ENCODE data around the gene MAP3K5. TPM values are rescaled to one million over a fixed set of nuclear protein-coding genes. Genes with fewer than 3 reads are reported as not detected.

MAP3K5 gene
- total and polyA plus RNA-seq, 9 of the 15 experiments (the other 6 are each of a cell fraction or from before 2014, with no cell fraction given), result 2.2 to 13.0 (median 9.9) TPM

DNA sequence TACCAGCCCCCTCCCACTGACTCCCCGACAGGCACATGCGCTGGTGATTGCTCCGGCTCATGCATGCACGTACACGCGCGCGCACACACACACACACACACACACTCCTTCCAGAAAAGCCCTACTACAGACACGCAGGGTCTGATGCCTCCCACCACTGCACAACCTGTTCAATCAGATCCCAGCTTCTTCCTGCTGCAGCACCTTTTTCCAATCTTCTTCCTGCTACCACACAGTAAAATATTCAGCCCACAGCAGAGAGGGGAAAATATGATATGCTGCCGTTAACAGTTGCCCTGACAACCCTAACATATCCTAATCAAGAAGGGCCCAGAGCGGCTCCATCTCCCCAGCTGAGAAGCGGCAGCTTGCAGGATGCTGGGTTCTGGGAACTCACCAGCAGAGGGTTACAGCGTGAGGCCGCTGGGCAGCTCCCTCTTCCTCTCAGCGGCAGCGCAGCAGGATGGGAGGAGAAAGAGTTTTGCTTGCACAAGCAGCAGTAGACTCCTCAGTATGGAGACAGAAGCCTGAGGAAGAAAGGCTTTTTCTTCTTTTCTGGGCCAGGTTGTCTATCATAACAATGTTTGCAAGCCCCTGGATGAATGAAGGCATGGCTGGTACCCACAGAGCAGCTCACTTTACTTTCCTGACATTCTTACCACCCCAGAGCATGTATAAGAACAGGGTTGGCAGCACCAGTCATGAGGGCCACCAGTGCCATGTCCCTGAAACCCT lies 265.9 kb downstream of the MAP3K5 start (continued):
- TF ChIP-seq, protein P1, sequence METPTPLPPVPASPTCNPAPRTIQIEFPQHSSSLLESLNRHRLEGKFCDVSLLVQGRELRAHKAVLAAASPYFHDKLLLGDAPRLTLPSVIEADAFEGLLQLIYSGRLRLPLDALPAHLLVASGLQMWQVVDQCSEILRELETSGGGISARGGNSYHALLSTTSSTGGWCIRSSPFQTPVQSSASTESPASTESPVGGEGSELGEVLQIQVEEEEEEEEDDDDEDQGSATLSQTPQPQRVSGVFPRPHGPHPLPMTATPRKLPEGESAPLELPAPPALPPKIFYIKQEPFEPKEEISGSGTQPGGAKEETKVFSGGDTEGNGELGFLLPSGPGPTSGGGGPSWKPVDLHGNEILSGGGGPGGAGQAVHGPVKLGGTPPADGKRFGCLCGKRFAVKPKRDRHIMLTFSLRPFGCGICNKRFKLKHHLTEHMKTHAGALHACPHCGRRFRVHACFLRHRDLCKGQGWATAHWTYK (CRISPR knock-in tag; IDR thresholded peaks at IDR 0.05), result peak; percentile 55; the same call in 1 of the 2 replicates
- TF ChIP-seq CEBPB (tag; IDR thresholded peaks at IDR 0.05) (peak; percentile 54; the same call in 1 of the 2 replicates), SRSF7 (optimal IDR thresholded peaks at IDR 0.05; ENCODE audit: low read depth, low read length) (no peak)

DNA sequence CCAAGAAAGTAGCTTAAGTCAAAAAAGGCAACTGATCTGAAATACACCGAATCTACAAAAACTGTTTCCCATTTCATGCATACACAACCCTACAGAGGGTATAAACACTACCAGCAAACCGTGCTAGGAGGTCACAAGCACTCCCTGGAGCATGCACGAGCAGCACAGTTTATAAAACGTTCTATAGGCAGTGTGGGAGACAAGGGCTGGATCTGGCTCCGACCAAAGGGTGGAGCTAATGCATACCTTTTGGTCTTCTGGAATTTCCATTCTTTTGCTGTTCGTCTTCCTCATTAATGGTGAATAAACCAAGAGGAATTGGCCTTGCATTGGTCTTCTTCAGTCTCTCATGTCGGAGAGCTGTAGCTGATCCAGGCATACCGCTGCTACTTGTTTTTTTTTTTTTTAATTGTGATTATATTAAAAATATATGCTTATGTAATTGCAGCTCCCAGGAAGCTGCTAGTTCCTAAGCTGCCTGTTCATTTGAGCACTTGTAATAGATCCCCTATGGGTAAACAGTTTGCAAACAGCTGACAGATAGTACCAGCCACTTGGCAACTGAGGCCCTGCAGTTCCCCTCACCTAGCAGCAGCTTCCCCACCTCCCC lies 266.6 kb downstream of the MAP3K5 start:
- no peak overlapping the region for H3K9ac ChIP-seq (ENCODE audit: insufficient read depth in 1 of 2, low read depth in 2 of 2, low read length in 2 of 2)
- no peaks in the 10 kb centered on the region for H3K36me3 ChIP-seq (ENCODE audit: control insufficient read depth, insufficient read depth, low read length)
- no peaks in the 10 kb centered on the region for H4K20me1 ChIP-seq (replicated peaks; ENCODE audit: control insufficient read depth, insufficient read depth, low read length)
- intact Hi-C loops (cut with micrococcal nuclease) (no loop called here), in situ Hi-C loops (cut with MboI) (loop anchor here (25.0 kb wide), 1 partner anchor 188 kb away; no protein-coding TSS in a partner anchor)
- ChIA-PET POLR2A (interaction anchor here (0.6 to 2.6 kb wide), 11 partner anchors 10 to 904 kb away, joined by 3 to 8 read pairs (median 3); no protein-coding TSS in a partner anchor), CTCF (ENCODE audit: low intra/inter-chr PET ratio) (no interaction called here)
- peak in 1 of 4 experiments; percentile 46 for DNase-seq (ENCODE audit: extremely low read depth in 1 of 4, low spot score in 3 of 4)
- peak; percentile 82 for ATAC-seq
- WGBS (ENCODE audit: insufficient coverage, low coverage, missing lambda C conversion rate), result 7% methylated on average over 8 of the region's 8 CpGs
- H3K4me3 ChIP-seq, result no peak overlapping the region
- H3K9me3 ChIP-seq (replicated peaks; ENCODE audit: control insufficient read depth, insufficient read depth, low read depth, low read length), result no peaks in the 10 kb centered on the region
- no peaks in the 10 kb centered on the region for H3K9me1 ChIP-seq (ENCODE audit: control insufficient read depth, insufficient read depth, low read length)
- no peak overlapping the region for H3K4me2 ChIP-seq (ENCODE audit: insufficient read depth, low read length)
- no TSS peak for BruUV-seq (replicated peaks)
- no peaks in the 10 kb centered on the region for H3K79me2 ChIP-seq (ENCODE audit: control insufficient read depth, insufficient read depth, low read length)
- H3K27me3 ChIP-seq (ENCODE audit: control insufficient read depth in 2 of 2, insufficient read depth in 2 of 2, low read length in 2 of 2), result peaks cover 0 to 15% of the 10 kb centered on the region in 2 experiments; a peak in 3 of 5 replicates
- H2AFZ ChIP-seq (ENCODE audit: low read depth, low read length), result peak overlapping the region; percentile 34; the same call in 1 of the 2 replicates
- no peak overlapping the region for H3K27ac ChIP-seq (ENCODE audit: extremely low read depth, low read depth, low read length)
- peak; percentile 67 for FAIRE-seq
- H3K4me1 ChIP-seq (replicated peaks in 1 of 2; ENCODE audit: control insufficient read depth in 2 of 2, insufficient read depth in 2 of 2, low read length in 2 of 2), result 0 out of 5 replicates have a peak, but pooled peaks cover 0 to 3% of the 10 kb centered on the region in 2 experiments
- TF ChIP-seq ZC3H11A (IDR thresholded peaks at IDR 0.05; ENCODE audit: low read depth, low read length), result no peak
- TF ChIP-seq ELF2 (CRISPR knock-in tag; IDR thresholded peaks at IDR 0.05), result no peak
- TF ChIP-seq MAFK (IDR thresholded peaks at IDR 0.05; ENCODE audit: low read length), result no peak
- TF ChIP-seq ZSCAN29 (IDR thresholded peaks at IDR 0.05), result no peak
- no peak for TF ChIP-seq HNRNPK (IDR thresholded peaks at IDR 0.05; ENCODE audit: low read depth, low read length, poor library complexity, severe bottlenecking)
- TF ChIP-seq TEAD1 (CRISPR knock-in tag; IDR thresholded peaks at IDR 0.05), result no peak
- TF ChIP-seq MEF2D (tag; conservative IDR thresholded peaks at IDR 0.05; ENCODE audit: low read depth), result no peak
- no peak for TF ChIP-seq NFE2 (IDR thresholded peaks at IDR 0.05; ENCODE audit: low read depth)
- no peak for TF ChIP-seq U2AF1 (optimal IDR thresholded peaks at IDR 0.05; ENCODE audit: low read depth, low read length)
- TF ChIP-seq RBBP5 (IDR thresholded peaks at IDR 0.05; ENCODE audit: borderline replicate concordance, insufficient read depth, low read length, poor library complexity, severe bottlenecking), result no peak
- TF ChIP-seq, protein P1 (CRISPR knock-in tag; IDR thresholded peaks at IDR 0.05), result 0 out of 2 replicates have a peak, but pooled peaks have one; percentile 21
- TF ChIP-seq CC2D1A (IDR thresholded peaks at IDR 0.05), result no peak
- no peak for TF ChIP-seq ZNF436 (CRISPR knock-in tag; IDR thresholded peaks at IDR 0.05)
- TF ChIP-seq RAD21 (CRISPR knock-in tag; conservative IDR thresholded peaks at IDR 0.05 in 1 of 2, IDR thresholded peaks at IDR 0.05 in 1 of 2), result peak in 1 of 2 experiments; percentile 48; a peak in 2 of 4 replicates
- no peak for TF ChIP-seq ZNF778 (CRISPR knock-in tag; IDR thresholded peaks at IDR 0.05)
- no peak for TF ChIP-seq CSDE1 (IDR thresholded peaks at IDR 0.05)
